PC-9 (cell line): Measurements from ENCODE around the gene POTEF.

Experiments used
- EZH2 ChIP-seq: fragments of 200-600 bp; sonication (generic); IDR thresholded peaks from 2 replicates; pipeline ENCODE4 v1.8.0; 2017; ENCODE audit warnings: antibody characterized with exemption, low read depth
- TF ChIP-seq, protein P1 (sequence below): fragments of 200-600 bp; sonication (generic); conservative IDR thresholded peaks from 2 replicates; pipeline ENCODE4 v1.6.1; 2017; ENCODE audit warnings: mixed run types, antibody characterized with exemption, mild to moderate bottlenecking, moderate library complexity

GRCh38 chr2:130160131-130160530 lies 31.1 kb upstream of the POTEF start:
- TF ChIP-seq, protein P1, sequence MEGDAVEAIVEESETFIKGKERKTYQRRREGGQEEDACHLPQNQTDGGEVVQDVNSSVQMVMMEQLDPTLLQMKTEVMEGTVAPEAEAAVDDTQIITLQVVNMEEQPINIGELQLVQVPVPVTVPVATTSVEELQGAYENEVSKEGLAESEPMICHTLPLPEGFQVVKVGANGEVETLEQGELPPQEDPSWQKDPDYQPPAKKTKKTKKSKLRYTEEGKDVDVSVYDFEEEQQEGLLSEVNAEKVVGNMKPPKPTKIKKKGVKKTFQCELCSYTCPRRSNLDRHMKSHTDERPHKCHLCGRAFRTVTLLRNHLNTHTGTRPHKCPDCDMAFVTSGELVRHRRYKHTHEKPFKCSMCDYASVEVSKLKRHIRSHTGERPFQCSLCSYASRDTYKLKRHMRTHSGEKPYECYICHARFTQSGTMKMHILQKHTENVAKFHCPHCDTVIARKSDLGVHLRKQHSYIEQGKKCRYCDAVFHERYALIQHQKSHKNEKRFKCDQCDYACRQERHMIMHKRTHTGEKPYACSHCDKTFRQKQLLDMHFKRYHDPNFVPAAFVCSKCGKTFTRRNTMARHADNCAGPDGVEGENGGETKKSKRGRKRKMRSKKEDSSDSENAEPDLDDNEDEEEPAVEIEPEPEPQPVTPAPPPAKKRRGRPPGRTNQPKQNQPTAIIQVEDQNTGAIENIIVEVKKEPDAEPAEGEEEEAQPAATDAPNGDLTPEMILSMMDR = no peak
- TF ChIP-seq EZH2 = no peak
